Peyer's patch (tissue), 4 donors: ENCODE results near the gene MACO1. TPM values are rescaled to one million over a fixed set of nuclear protein-coding genes. Genes with fewer than 3 reads are reported as not detected.

Source experiments
- DNase-seq, 3 donors: peaks; one replicate each; pipeline ENCODE4 v3.0.0-alpha.2; 2017 to 2019
- H3K27ac ChIP-seq, 4 donors: fragments of 200-600 bp; sonication (generic); one replicate each; pipeline ENCODE4 v1.5.1; 2016 to 2019
- H3K27me3 ChIP-seq, 2 donors: fragments of 200-600 bp; sonication (generic); one replicate each; pipeline ENCODE4 v1.5.1; 2019
- H3K36me3 ChIP-seq, 3 donors: fragments of 200-600 bp; sonication (generic); one replicate each; pipeline ENCODE4 v1.5.1; 2016 to 2019
- H3K4me1 ChIP-seq, 4 donors: fragments of 200-600 bp; sonication (generic); one replicate each; pipeline ENCODE4 v1.5.1; 2016 to 2019
- H3K4me3 ChIP-seq, 4 donors: fragments of 200-600 bp; sonication (generic); 1 replicate in 3 of 4; 2 replicates in 1 of 4; pipeline ENCODE4 v1.5.1; 2016 to 2019; ENCODE audit warnings: mild to moderate bottlenecking in 1 of 4
- H3K9me3 ChIP-seq, 4 donors: fragments of 200-600 bp; sonication (generic); one replicate each; pipeline ENCODE4 v1.5.1; 2016 to 2019; ENCODE audit warnings: mild to moderate bottlenecking in 1 of 4
- CTCF ChIP-seq, 6 experiments: fragments of 450-650 bp in 4 of 6; fragments of 200-600 bp in 2 of 6; sonication (generic) in 1 of 6; IDR thresholded peaks; one replicate each; pipeline ENCODE4 v1.5.1; 2017 to 2019; ENCODE audit warnings: antibody characterized with exemption in 6 of 6, mild to moderate bottlenecking in 3 of 6, moderate library complexity in 1 of 6
- POLR2A ChIP-seq, 2 donors: fragments of 450-650 bp; IDR thresholded peaks; one replicate each; pipeline ENCODE4 v1.5.1; 2017; ENCODE audit warnings: antibody characterized with exemption in 2 of 2, mild to moderate bottlenecking in 2 of 2, moderate library complexity in 2 of 2
- total RNA-seq, 4 donors: library from RNA; depleted of rRNA; stranded (reverse); fragments of >200 nt; gene quantifications; one replicate each; pipeline ENCODE4 v1.1.0, GENCODE V29; 2016

MACO1 gene
- total RNA-seq, 4 donors from 2014 or later, result 17.7 to 25.6 (median 22.8) TPM

DNA sequence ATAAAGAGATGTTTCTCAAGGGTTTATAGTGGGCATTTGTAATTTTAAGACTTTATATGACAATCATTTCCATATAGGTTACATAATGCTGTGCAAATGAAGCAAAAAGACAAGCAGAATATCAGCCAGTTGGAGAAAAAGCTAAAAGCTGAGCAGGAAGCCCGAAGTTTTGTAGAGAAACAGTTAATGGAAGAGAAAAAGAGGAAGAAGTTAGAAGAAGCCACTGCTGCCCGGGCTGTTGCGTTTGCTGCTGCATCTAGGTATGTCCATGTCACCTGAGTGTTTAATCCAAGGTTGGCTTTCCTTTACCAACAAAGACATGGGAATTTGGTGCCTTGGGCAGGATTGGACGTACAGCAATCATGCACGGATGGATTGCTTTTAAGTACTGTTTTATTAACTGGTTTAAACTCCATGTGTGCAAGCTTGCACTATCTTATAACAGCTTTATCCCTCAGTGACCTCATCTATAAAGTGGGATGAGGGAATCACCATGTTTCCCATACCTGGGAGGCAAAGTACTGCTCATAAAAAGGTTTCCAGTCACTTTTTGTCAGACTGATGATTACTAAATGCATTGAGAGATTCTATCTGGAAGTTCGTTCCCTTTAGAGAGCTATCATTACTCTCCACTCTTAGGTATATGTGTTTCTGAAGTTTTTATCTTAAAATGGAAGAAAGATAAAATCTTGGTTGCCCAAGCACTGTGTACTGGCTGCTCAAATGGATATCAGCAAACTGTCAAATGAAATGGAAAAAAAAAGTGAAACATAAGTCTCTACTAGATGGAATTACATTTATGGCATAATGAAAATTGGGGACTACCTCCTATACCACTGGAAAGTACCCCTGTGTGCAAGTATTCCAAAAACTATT, 55.1 kb downstream of the MACO1 start:
- Histone ChIP-seq H3K4me1 (no peaks in the 10 kb centered on the region), H3K9me3 (no peaks in the 10 kb centered on the region), H3K4me3 (no peak overlapping the region), H3K36me3 (peaks cover 0 to 38% (median 3%) of the 10 kb centered on the region in 3 donors), H3K27me3 (no peaks in the 10 kb centered on the region), H3K27ac (no peak overlapping the region)
- DNase-seq, result no peak
- no peak for TF ChIP-seq POLR2A (IDR thresholded peaks at IDR 0.05)
- TF ChIP-seq CTCF (IDR thresholded peaks at IDR 0.05), result no peak

DNA sequence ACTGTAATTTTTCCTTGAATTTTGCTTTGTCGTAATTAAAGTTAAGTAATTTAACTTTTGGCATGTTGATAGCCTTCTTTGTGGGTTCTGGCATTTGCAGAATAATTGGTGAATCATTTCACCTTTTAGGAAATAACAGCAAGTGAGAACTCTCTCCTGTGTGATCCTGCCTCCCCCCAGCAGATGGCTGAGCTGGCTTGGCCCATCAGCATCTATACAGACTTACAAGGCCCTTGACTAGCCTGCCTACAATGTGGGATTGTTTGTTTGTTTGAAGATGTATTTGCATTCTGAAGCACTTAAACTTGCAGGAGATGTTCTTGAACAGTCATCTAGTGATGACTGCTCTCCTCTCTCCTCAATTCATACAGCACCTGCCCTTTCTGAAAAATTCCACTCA, 55.9 kb downstream of the MACO1 start:
- Histone ChIP-seq H3K4me1 (no peaks in the 10 kb centered on the region), H3K4me3 (no peak overlapping the region), H3K27ac (no peak overlapping the region), H3K27me3 (no peaks in the 10 kb centered on the region), H3K9me3 (no peaks in the 10 kb centered on the region), H3K36me3 (peaks cover 0 to 46% (median 3%) of the 10 kb centered on the region in 3 donors)
- DNase-seq, result no peak
- TF ChIP-seq POLR2A (IDR thresholded peaks at IDR 0.05) (no peak), CTCF (IDR thresholded peaks at IDR 0.05) (no peak)

- Histone ChIP-seq H3K27me3 (no peaks in the 10 kb centered on the region), H3K36me3 (peaks cover 0 to 56% (median 3%) of the 10 kb centered on the region in 3 donors), H3K9me3 (no peaks in the 10 kb centered on the region), H3K4me1 (no peaks in the 10 kb centered on the region), H3K4me3 (no peak overlapping the region), H3K27ac (no peak overlapping the region)
- no peak for DNase-seq
- TF ChIP-seq CTCF (IDR thresholded peaks at IDR 0.05) (peak; percentile 15 to 52 (median 43)), POLR2A (IDR thresholded peaks at IDR 0.05) (no peak)
Measured at GRCh38 chr1:25487628-25488027, 56.9 kb downstream of the MACO1 start.

DNA sequence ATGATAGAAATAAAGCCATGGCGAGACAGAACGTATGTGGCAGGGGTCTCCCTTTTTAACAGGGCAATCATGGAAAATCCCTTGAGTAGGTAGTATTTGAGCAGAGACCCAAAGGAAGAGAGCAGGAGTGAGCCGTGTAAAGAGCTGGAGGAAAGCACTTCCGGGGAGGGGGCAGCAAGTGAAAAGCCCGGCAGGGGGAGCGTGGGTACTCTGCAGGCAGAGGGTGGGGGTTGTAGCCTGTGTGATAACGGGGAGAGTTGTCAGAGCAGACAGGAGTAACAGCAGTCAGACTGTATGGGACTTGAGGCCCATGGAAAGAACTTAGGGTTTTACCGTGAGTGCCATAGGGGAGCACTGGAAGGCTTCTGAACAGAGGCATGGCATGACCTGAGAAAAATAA, 61.6 kb downstream of the MACO1 start:
- no peaks in the 10 kb centered on the region for H3K9me3 ChIP-seq
- TF ChIP-seq CTCF (IDR thresholded peaks at IDR 0.05) (no peak), POLR2A (IDR thresholded peaks at IDR 0.05) (no peak)
- no peak overlapping the region for H3K4me3 ChIP-seq
- H3K27me3 ChIP-seq, result no peaks in the 10 kb centered on the region
- DNase-seq, result no peak
- H3K27ac ChIP-seq, result no peak overlapping the region
- peaks cover 0 to 72% (median 0%) of the 10 kb centered on the region in 3 donors for H3K36me3 ChIP-seq
- no peaks in the 10 kb centered on the region for H3K4me1 ChIP-seq

- Histone ChIP-seq H3K27me3 (no peaks in the 10 kb centered on the region), H3K36me3 (peaks cover 0 to 75% (median 0%) of the 10 kb centered on the region in 3 donors), H3K27ac (no peak overlapping the region), H3K9me3 (no peaks in the 10 kb centered on the region), H3K4me1 (no peaks in the 10 kb centered on the region), H3K4me3 (no peak overlapping the region)
- TF ChIP-seq POLR2A (IDR thresholded peaks at IDR 0.05) (no peak), CTCF (IDR thresholded peaks at IDR 0.05) (no peak)
- DNase-seq, result no peak
Measured at GRCh38 chr1:25494952-25495351, 64.3 kb downstream of the MACO1 start.
